GM18498 (cell line): ENCODE results near the gene CEMP1.

Source experiments
- ATAC-seq: cut with Tn5 transposase; IDR thresholded peaks from one replicate; pipeline ENCODE4 v1.9.1; 2021; ENCODE audit warnings: mild to moderate bottlenecking, moderate library complexity; ENCODE audit not compliant: unreplicated experiment

CEMP1 gene

DNA sequence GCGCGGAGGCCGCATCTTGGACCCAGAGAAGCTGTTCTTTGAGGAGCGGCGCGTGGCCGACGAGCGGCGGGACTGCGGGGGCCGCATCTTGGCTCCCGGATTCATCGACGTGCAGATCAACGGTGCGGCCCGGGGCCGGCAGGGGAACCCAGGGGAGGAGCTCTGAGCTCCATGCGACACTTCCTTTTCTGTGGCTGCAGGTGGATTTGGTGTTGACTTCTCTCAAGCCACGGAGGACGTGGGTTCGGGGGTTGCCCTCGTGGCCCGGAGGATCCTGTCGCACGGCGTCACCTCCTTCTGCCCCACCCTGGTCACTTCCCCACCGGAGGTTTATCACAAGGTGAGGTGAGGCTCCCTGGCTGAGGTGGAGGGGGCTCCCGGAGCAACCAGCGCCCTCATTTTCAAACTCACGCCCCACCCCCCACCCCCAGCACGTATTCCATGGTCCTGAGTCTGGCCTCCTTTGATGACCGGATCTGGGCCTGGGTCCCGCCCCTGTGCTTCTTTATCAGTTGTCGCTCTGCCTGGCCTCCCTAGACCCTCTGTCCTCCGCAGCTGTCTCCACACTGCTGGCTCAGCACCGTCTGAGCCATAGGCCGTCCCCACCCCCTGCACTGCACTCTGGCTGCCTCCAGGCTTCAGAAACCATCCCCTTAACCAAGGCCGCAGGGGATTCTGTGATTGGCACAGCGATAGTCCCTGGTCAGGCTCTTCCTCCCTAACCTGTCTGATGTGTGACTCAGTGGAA is 10.2 kb downstream of the CEMP1 start:
- ATAC-seq, result no peak

- no peak for ATAC-seq
Measured at GRCh38 chr16:2520097-2520783, 11.0 kb downstream of the CEMP1 start, which contains the start of gene AMDHD2. TSS of gene AMDHD2 (plus strand) at chr16:2520371. CDS start at chr16:2520459, 88 bp downstream.

DNA sequence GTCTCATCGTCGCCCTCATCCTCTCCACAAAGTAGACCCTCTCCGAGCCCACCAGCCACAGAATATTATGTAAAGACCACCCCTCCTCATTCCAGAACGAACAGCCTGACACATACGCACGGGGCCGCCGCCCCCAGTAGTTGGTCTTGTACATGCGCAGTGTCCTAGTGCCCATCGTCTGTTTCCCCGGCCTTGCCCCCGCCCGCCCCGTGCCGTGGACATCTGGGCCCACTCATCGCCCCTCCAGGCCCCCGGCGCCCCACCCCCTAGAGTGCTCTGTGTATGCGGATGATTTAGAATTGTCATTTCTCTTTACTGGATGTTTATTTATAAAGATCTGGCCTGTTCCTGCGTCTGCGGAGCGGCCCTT is 11.5 kb downstream of the CEMP1 start:
- no peak for ATAC-seq

- no peak for ATAC-seq
Measured at GRCh38 chr16:2518823-2519710, 12.1 kb downstream of the CEMP1 start.

DNA sequence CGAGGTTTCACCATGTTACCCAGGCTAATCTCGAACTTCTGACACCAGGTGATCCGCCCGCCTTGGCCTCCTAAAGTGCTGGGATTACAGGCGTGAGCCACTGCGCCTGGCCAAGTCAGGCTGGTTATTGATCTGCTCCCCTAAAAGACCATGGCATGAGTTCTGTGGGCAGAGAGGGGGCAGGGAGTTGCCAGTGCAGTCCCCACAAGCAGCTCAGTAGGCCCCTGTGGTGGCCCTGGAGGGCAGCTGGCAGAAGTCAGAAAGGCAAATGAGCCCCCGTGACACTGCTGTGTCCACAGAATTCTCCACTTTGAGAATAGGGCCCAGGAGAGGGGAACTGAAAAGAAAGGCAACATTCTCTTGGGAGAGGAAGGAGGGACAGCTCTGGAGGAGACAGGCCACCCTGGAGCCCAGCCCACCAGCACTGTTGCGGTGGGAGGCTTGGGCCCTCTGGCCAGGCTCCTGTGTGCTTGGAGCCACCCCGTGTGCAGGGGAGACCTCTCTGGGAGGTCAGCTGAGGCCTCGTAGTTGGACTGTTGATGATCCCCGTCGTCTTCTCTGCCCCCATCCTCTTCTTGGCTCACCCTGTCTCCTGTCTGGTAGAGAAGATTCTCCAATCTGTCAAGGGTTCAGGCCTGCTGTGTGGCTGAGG is 13.1 kb downstream of the CEMP1 start:
- no peak for ATAC-seq

GRCh38 chr16:2516391-2517240 is 14.6 kb downstream of the CEMP1 start:
- ATAC-seq, result no peak

- no peak for ATAC-seq
Measured at GRCh38 chr16:2515180-2515851, 15.9 kb downstream of the CEMP1 start.

DNA sequence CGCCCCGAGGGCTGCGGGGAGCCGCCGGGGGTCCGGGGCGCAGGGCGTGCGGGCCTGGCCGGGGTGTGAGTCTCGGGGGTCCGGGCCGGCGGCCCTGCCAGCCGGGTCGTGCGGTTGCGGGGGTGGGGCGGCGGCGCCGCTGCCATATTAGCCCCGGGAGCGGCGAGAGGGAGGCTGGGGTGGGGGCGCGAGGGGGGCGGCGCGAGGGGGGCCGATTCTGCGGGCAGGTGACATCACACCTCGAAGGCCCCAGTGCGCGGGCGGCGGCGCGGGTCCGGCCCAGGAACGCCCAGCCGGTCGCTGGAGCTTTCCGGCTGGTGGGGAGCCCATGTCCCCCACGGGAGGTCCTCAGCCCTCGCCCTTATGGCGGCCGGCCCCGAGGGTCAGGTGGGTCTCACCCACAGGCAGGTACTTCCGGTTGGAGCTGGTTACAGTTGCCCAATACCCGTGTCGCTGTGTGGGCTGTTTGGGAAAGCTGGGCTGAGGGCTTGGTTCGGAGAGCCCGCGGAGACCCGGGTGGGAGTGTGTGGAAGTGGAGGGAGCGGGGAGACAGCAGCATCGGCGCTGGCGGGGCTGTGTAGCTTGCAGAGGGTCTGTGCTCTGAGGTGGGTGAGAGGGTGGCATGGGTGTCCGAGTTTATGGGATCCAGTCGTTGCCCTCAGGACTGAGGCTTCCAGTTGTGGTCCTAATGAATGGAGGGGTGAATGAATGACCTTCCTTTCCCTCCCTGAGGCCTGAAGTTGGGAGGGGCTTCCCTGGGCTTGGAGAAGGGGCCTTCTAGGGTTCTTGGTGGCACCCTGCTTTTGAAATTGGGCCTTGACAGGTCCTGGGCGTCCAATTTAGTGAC is 16.7 kb downstream of the CEMP1 start:
- ATAC-seq, result no peak

DNA sequence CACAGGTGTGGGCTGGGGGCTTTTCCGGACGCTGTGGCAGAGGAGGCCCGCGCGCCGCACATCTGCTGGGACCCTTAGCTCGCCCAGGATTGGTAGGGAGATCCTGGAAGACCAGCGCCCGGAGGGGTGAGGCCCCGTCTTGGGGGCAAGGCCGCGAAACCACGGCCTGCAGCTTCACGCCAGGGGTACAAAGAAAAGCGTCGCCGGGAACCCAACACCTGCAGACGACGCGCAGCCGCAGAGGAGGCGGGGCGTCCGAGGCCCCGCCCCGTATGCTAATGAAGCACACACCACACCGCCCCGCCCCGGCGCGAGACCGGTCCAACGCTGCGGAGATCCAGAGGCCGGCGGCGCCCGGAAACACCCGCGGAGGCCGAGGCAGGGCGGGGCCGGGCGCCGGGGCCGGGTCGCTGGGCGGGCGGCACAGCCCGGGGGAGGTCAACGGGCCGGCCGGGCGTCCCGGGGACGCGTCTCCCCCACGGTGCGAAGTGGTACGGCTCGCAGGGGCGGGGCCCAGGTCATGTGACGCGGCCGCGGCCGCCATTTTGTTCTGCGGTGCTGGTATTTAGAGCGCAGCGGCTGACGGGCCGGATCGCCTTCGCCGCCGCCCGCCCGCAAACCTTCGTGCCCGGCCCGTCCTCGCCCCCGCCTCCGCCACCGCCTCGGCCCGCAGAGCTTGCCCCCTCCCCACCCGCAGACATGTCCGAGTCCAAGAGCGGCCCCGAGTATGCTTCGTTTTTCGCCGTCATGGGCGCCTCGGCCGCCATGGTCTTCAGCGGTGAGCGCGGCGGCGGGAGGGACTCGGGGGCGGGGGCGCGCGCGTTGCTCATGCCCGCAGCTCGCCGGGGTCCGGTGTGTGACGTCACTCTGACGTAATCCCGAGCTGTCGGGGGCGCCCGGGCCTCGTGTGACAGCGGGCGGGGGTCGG is 17.5 kb downstream of the CEMP1 start, which contains the start of gene ATP6V0C:
TSS of gene ATP6V0C (plus strand) at position 548 of the 928 bp plus-strand sequence. CDS start at position 700, 152 bp downstream.
- ATAC-seq, result peak; percentile 75

- no peak for ATAC-seq
Measured at GRCh38 chr16:2512735-2513404, 18.3 kb downstream of the CEMP1 start.

- ATAC-seq, result no peak
Measured at GRCh38 chr16:2511996-2512734, 19.0 kb downstream of the CEMP1 start.

GRCh38 chr16:2511128-2511800 is 19.9 kb downstream of the CEMP1 start:
- no peak for ATAC-seq

- ATAC-seq, result no peak
Measured at GRCh38 chr16:2508722-2509400, 22.3 kb downstream of the CEMP1 start.

- peak; percentile 5 for ATAC-seq
Measured at GRCh38 chr16:2507665-2508064, 23.5 kb downstream of the CEMP1 start.

DNA sequence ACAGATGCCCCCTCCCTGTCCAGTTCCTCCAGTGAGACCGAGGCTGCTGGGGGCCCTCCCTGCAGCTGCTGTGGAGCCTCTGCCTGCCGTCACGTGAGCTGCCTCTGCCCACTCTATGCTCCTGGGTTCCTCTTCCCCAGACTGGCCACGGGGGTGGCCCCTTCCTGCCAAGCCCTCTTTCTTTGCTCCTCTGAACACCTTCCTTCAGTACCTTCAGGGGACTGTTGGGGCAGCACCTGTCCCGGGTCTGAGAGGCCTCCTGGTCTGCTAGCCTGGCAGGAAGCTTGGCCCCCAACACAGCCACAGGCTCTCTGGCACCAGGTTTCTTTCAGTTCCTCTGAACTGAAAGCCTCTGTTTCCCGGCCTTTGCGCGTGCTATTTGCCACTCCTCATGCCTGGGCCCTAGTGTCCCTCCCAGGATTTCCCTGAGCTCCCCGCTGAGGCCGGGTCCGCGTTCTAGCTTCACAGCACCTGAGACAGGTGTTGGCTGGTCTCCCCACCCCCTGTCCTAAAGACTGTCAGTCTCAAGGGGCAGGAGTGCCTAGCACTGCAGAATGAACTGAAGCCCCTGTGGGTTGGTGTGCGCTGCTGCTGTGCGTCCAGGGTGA is 24.1 kb downstream of the CEMP1 start:
- peak; percentile 65 for ATAC-seq
